Subcutaneous adipose tissue (tissue), 4 donors: ENCODE results near the gene MDP1. TPM values are rescaled to one million over a fixed set of nuclear protein-coding genes. Genes with fewer than 3 reads are reported as not detected.

Experiments used
- total RNA-seq, 4 donors: library from RNA; depleted of rRNA; stranded (reverse); fragments of >200 nt; gene quantifications; one replicate each; pipeline ENCODE4 v1.1.0, GENCODE V29; 2016
- TF ChIP-seq, protein P1 (sequence below): fragments of 450-650 bp; IDR thresholded peaks from one replicate; pipeline ENCODE4 v1.5.1; 2016; ENCODE audit warnings: low read depth, mild to moderate bottlenecking, control low read depth, antibody characterized with exemption, moderate library complexity

The MDP1 gene
- total RNA-seq, 4 donors from 2014 or later = 14.3 to 30.3 (median 24.1) TPM

DNA sequence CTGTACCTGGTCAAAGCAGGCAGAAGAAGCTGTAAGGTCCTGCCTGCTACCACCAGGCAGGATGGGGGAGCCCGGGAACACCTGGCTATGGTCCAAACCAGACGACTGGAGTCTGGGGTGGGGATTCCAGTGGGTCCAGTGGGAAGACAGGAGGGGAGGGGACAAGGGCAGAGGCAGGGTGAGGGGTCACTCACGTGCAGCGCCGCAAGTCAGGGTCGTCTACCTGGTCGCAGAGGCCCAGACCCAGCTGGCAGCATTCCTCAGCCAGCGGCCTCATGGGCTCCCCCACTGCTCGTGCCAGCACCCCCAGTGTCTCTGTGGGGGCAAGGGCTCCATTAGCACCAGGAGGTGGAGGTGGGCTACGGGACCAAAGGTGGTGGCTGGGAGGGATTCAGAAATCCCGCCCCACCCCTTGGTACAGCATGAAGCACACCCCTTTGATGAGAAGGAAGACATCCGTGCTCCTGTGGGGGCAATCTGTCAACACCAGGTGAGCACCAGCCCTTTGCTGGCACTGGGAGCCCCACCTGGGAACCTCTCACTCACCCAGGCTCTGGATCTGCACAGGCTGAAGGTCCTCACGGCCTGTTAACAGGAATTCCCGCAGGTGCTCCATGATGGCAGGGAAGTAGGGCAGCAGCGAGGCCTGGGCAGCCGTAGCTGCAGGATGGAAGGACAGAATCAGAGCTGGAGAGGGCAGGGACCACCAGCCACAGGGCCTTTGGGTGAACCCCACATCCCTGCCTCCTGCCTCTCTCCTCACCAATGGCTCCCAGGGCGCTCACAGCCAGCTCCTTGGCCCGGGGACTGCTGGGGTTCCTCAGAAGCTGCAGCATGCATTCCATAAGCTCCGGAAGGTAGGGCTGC lies 31.5 kb downstream of the MDP1 start:
- TF ChIP-seq, protein P1, sequence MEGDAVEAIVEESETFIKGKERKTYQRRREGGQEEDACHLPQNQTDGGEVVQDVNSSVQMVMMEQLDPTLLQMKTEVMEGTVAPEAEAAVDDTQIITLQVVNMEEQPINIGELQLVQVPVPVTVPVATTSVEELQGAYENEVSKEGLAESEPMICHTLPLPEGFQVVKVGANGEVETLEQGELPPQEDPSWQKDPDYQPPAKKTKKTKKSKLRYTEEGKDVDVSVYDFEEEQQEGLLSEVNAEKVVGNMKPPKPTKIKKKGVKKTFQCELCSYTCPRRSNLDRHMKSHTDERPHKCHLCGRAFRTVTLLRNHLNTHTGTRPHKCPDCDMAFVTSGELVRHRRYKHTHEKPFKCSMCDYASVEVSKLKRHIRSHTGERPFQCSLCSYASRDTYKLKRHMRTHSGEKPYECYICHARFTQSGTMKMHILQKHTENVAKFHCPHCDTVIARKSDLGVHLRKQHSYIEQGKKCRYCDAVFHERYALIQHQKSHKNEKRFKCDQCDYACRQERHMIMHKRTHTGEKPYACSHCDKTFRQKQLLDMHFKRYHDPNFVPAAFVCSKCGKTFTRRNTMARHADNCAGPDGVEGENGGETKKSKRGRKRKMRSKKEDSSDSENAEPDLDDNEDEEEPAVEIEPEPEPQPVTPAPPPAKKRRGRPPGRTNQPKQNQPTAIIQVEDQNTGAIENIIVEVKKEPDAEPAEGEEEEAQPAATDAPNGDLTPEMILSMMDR = no peak

DNA sequence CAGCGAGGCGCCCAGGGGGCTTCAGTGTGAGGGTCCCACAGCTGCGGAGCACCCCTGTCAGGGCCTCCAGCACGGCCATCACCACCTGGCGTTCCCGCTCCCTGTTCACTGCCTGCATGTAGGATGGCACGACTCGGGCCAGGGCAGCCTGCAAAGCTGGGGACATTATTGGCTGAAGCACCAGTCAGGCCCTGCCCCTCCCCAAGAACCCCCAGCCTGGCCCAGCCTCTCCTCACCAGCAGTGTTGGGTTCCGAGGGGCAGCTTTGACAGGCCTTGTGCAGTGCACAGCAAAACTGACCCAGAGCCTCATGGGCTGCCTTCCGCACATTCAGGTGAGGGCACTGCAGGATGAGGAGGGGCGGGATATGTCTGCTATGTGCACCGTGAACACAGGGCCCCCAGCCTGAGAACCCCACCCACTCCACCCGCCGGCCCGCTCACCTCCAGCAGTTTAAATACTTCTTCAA lies 32.8 kb downstream of the MDP1 start:
- TF ChIP-seq, protein P1 = no peak

DNA sequence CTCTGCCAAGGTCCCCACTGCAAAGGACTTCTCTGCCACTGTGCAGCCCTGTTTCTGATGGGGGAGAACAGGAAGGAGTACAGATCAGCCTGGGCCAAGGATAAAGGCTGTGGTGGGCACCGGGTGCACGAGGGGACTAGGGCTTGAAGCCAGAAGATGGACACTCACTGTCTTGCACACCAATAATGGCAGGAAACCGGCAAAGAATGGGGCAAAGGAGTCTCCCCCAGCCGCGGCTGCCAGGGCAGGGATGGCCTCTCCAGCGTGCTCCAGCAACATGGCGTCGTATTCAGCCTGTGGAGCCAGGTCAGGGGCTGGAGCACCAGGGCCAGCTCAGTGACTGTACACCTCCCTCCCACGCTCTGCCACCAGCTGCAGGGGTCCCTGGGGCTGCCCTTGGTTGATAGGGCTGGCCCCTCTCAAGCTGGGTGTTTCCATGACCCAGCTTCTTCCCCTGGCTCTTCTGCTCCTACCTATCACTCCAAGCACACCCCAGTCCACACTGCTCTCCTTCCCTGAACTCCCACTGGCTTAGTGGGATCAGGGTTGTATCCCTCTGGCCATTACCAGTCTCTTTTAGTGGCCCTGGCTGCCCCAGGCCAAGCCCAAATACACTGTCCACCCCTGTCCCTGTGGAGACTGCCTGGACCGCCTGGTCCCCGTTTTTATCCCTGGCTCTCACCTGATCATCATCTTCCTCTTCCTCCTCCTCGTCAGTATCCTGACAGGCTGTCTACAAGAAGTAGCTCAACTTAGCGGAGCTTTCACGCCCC lies 33.6 kb downstream of the MDP1 start:
- TF ChIP-seq, protein P1 = no peak

DNA sequence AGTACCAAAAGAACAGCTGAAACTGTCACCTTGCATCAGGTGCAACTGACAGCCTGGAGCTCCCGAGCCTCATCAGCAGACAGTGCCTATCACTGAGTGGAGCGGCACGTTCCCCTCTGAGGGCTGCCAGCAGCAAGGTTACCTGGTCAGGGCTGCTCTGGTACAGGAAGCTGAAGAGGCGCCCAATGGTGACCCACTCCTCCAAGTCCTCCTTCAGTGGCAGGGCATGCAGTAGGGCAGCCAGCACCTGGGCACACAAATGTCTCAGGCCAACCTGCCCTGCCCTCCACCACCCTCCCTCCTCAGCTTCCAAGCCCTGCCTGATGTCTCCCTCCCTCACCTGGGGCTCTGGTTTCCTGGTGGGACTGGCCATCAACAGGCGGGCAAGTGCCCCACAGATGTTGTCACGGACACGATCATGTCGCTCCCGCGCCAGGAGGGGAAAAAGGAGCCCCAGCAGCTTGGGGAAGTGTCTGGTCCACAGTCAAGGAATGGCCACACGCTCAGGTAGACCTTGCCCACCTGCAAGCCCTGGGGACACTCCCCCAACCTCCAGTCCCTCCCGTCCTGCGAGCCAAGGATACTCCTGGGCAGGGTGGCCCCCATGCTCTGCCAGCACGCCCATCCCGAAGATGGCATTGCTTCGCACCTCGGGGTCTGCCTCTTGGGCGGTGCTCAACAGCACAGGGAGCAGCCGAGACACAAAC lies 34.3 kb downstream of the MDP1 start:
- TF ChIP-seq, protein P1 = no peak

DNA sequence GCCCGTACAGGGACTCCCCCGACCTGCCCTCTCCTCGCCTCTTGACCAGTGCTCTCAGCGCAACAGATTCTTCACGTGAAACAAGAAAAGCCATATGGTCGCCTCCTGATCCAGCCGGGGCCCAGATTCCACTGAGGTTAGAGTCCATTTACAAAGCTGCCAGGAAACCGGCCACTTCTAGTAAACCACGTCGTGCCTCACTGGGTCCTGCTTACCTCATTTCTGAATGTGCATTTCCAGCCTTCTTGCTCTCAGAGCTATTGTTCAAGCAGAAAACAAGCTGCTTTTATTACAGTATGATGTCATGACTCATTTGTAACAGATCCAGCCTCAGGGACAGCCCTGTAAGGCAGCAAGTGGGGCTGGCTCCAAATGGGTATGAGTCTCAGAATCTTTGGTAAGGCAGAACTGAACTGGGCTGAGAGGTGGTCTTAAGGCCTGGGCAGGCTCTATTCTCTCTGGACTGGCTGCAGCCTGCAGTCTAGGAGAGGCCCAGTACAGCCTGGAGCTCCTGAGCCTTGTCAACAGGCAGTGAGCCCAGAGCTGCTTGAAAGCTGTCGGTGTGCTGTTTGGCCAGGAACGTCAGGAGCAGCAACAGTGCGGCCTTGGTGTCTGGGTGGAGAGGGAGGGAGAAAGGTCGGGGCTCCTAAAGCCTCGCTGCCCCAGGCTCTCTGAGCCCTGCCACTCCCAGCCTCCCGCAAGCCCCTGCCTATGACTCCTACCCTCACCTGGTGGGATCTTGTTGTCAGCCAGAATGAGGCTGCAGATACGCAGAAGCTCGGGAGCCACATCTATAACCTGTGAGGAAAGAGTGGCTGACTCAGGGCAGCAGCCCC lies 35.7 kb downstream of the MDP1 start:
- TF ChIP-seq, protein P1 = no peak

DNA sequence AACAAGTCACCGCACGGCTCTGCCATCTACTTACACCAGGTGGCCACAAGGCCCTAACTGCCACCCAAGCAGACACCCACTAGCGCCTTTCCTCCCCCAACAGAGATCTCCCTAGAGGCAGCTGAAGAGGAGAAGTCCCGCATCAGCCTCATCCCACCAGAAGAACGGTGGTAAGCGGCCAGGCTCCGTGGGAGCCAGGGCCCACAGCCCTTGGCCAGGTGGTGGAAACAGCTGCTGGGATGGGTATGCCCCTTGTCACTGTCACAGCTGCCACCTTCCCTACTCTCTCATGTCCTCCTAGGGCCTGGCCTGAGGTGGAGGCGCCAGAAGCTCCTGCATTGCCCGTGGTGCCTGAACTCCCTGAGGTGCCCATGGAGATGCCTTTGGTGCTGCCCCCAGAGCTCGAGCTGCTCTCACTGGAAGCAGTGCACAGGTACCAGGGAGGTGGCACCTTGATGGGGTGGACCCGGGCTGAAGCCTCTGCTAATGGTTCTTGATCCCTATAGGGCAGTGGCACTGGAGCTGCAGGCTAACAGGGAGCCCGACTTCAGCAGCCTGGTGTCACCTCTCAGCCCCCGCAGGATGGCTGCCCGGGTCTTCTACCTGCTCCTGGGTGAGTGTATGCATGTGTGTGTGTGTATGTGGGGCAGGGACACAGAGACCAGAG lies 36.4 kb downstream of the MDP1 start:
- TF ChIP-seq, protein P1 = no peak
